ENCODE results near the gene HCRTR2. TPM values are rescaled to one million over a fixed set of nuclear protein-coding genes. Genes with fewer than 3 reads are reported as not detected.

HCRTR2 gene
- total RNA-seq, 2 donors from 2014 or later, result not detected

DNA sequence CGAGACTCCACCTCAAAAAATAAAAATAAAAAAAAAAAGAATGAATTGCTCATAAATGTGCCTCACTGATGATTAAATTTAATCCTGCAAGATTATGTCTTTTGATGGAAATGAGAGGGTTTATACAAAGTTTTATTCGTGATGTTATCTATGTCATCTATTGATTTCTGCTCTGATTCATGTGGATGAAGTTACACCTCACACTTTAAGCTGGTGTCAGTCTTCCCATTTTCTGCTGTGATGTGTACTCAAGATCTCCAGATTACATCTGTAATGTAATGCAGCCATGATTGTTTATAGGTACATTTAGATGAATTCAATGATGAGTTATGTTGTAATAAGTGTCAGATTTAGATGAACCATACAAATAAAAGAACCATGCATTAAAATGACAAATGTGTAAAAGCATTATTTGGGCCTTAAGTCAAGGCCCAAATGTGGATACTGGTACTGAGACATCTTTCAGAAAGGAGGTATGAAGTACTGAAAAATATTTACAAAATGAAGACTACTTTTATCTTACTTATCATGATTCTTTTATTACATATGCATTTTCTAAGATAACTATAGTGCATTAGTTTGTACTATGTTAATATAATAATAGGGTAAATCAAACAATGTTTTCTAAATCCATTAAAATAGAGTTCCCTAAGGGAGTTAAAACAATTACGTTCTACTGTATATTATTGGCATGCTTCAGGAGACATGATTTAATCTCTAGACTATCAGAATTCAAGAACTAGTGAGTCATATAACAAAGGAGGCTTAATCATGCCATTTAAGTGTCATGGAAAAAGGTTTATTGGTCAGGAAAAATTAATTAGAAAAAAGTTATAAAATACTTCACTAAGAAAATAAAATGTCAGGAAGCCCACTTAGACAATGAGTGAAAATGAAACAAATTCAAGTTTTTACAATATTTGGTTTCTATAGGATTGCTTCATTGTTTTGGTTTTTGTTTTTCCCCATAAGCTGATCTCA, 34.5 kb downstream of the HCRTR2 start:
- Histone ChIP-seq H3K9me3 (no peaks in the 10 kb centered on the region), H3K4me3 (no peak overlapping the region), H3K4me1 (no peaks in the 10 kb centered on the region), H3K27ac (no peak overlapping the region), H3K27me3 (no peaks in the 10 kb centered on the region), H3K36me3 (replicated peaks in 1 of 2; ENCODE audit: insufficient read depth in 1 of 2, low read depth in 2 of 2) (no peaks in the 10 kb centered on the region)
- no peak for TF ChIP-seq POLR2A (IDR thresholded peaks at IDR 0.05)
- TF ChIP-seq, protein P1, sequence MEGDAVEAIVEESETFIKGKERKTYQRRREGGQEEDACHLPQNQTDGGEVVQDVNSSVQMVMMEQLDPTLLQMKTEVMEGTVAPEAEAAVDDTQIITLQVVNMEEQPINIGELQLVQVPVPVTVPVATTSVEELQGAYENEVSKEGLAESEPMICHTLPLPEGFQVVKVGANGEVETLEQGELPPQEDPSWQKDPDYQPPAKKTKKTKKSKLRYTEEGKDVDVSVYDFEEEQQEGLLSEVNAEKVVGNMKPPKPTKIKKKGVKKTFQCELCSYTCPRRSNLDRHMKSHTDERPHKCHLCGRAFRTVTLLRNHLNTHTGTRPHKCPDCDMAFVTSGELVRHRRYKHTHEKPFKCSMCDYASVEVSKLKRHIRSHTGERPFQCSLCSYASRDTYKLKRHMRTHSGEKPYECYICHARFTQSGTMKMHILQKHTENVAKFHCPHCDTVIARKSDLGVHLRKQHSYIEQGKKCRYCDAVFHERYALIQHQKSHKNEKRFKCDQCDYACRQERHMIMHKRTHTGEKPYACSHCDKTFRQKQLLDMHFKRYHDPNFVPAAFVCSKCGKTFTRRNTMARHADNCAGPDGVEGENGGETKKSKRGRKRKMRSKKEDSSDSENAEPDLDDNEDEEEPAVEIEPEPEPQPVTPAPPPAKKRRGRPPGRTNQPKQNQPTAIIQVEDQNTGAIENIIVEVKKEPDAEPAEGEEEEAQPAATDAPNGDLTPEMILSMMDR (IDR thresholded peaks at IDR 0.05), result no peak
- intact Hi-C loops (cut with DNase I), result no loop called here
- no peak for ATAC-seq
- no peak for DNase-seq
- 58 to 62% methylated on average over 3 of the region's 3 CpGs for WGBS, 2 donors

DNA sequence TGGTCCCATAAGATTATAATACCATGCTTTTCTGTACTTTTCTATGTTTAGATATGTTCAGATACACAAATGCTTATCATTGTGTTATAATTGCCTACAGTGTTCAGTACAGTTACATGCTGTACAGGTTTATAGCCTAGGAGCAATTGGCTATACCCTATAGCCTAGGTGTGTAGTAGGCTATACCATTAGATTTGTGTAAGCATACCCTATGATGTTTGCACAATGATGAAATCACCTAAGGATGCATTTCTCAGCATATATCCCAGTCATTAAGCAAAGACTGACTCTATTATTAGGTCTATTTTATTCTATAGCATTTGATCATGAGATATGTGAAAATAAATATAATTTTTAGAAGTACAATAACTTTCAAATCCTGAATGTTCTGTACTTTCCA, 36.6 kb downstream of the HCRTR2 start:
- no peak for ATAC-seq
- TF ChIP-seq POLR2A (IDR thresholded peaks at IDR 0.05), result no peak
- TF ChIP-seq, protein P1 (IDR thresholded peaks at IDR 0.05), result no peak
- no peak for DNase-seq
- no peaks in the 10 kb centered on the region for H3K36me3 ChIP-seq (replicated peaks in 1 of 2; ENCODE audit: insufficient read depth in 1 of 2, low read depth in 2 of 2)
- no peaks in the 10 kb centered on the region for H3K9me3 ChIP-seq
- no peak overlapping the region for H3K27ac ChIP-seq
- H3K27me3 ChIP-seq, result no peaks in the 10 kb centered on the region
- no peaks in the 10 kb centered on the region for H3K4me1 ChIP-seq
- H3K4me3 ChIP-seq, result no peak overlapping the region
- intact Hi-C loops (cut with DNase I), result no loop called here

DNA sequence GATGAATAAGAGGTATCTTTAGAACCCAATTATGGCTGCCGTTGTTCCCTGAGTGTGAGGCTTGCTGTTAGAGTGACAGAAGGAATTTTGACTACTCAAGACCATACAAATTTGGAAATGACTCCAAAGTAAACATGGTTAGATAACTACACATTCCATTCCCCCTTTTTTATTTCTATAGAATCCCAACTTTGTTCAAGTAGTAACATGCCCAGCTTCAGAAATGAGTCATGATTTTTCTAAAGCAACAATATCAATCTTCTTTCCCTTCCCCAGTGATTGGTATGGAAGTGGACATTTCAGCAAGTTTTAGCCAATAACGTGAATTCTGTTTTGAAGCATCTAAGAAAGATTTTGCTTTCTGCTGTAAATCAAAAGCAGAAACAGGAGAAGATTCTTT, 37.8 kb downstream of the HCRTR2 start:
- H3K27me3 ChIP-seq, result no peaks in the 10 kb centered on the region

DNA sequence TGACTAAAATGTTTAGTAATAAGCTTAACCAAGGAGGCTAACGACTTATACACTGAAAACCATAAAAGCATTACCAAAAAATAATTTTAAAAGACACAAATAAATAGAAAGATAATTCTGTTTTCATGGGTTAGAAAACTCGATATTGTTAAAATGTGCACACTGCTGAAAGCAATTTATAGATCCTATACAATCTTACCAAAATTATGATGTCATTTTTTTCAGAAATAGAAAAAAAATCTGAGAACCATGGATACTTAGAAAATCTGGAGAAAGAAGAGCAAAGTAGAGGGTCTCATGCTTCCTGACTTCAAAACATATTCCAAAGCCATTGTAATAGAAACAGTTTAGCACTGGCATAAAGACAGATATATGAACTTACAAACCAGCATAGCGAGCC, 46.6 kb downstream of the HCRTR2 start:
- TF ChIP-seq, protein P1 (IDR thresholded peaks at IDR 0.05), result no peak
- TF ChIP-seq POLR2A (IDR thresholded peaks at IDR 0.05), result no peak
- ATAC-seq (no peak), DNase-seq (no peak)
- Histone ChIP-seq H3K9me3 (no peaks in the 10 kb centered on the region), H3K27me3 (no peaks in the 10 kb centered on the region), H3K27ac (no peak overlapping the region), H3K36me3 (replicated peaks in 1 of 2; ENCODE audit: insufficient read depth in 1 of 2, low read depth in 2 of 2) (no peaks in the 10 kb centered on the region), H3K4me1 (no peaks in the 10 kb centered on the region), H3K4me3 (no peak overlapping the region)
- intact Hi-C loops (cut with DNase I), result no loop called here
- 69 to 72% methylated on average over 3 of the region's 3 CpGs for WGBS, 2 donors

More for the DNA sequence above, 37.8 kb downstream of the HCRTR2 start:
- WGBS, 2 donors, result 21 to 35% methylated on average over 2 of the region's 2 CpGs
- no peaks in the 10 kb centered on the region for H3K36me3 ChIP-seq (replicated peaks in 1 of 2; ENCODE audit: insufficient read depth in 1 of 2, low read depth in 2 of 2)
- H3K9me3 ChIP-seq, result no peaks in the 10 kb centered on the region
- H3K4me3 ChIP-seq, result no peak overlapping the region
- H3K4me1 ChIP-seq, result no peaks in the 10 kb centered on the region
- TF ChIP-seq, protein P1 (IDR thresholded peaks at IDR 0.05), result no peak
- TF ChIP-seq POLR2A (IDR thresholded peaks at IDR 0.05), result no peak
- no peak overlapping the region for H3K27ac ChIP-seq
- ATAC-seq (no peak), DNase-seq (no peak)
- intact Hi-C loops (cut with DNase I), result no loop called here

DNA sequence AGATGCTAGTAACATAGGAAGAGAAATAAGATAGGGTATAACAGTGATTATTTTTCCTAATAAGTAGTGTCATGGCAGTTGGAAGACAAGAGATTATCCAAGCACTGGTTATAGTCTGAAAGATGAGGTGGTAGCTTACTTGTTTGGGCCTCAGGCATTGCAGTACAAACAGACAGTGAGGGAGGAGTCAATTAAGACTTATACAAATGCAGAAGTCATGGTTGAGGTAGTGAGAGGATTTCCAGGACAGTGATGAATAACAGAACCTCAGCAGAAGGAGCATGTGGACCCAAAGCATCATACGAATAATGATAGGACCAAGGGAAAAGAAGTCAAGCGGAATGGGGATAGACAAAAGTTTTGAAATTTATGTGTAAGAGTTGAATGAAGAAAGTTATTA, 53.5 kb downstream of the HCRTR2 start:
- no peak for ATAC-seq
- WGBS, 2 donors, result 63 to 85% methylated on average over 2 of the region's 2 CpGs
- H3K27me3 ChIP-seq, result no peaks in the 10 kb centered on the region
- H3K4me1 ChIP-seq, result no peaks in the 10 kb centered on the region
- H3K9me3 ChIP-seq, result no peaks in the 10 kb centered on the region
- H3K27ac ChIP-seq, result no peak overlapping the region
- intact Hi-C loops (cut with DNase I), result no loop called here
- H3K36me3 ChIP-seq (replicated peaks in 1 of 2; ENCODE audit: insufficient read depth in 1 of 2, low read depth in 2 of 2), result no peaks in the 10 kb centered on the region
- no peak for DNase-seq
- H3K4me3 ChIP-seq, result no peak overlapping the region
- TF ChIP-seq, protein P1 (IDR thresholded peaks at IDR 0.05), result no peak
- TF ChIP-seq POLR2A (IDR thresholded peaks at IDR 0.05), result no peak
